Cardiac muscle cell (in vitro differentiated cells and primary cell): ENCODE data around the gene POPDC3. TPM values are rescaled to one million over a fixed set of nuclear protein-coding genes. Genes with fewer than 3 reads are reported as not detected.
"Not testable (repeated sequence)": the region's sequence is repeated elsewhere in the genome, so short reads cannot be mapped to it uniquely, and the experiment has no call there.

Experiments used
- DNase-seq, 2 donors: peaks; one replicate each; pipeline versions ENCODE4 v3.0.0 to v3.0.0-alpha.2; 2010 to 2017; ENCODE audit warnings: low read depth in 1 of 2, low spot score in 1 of 2
- H3K27ac ChIP-seq: fragments of 200-600 bp; sonication (generic); 2 replicates; pipeline ENCODE4 v1.5.1; 2016
- H3K27me3 ChIP-seq: fragments of 200-600 bp; sonication (generic); 2 replicates; pipeline ENCODE4 v1.6.0; 2016; ENCODE audit warnings: control low read depth
- H3K36me3 ChIP-seq: fragments of 200-600 bp; sonication (generic); 2 replicates; pipeline ENCODE4 v1.5.1; 2016; ENCODE audit warnings: control low read depth
- H3K4me1 ChIP-seq: fragments of 200-600 bp; sonication (generic); 2 replicates; pipeline ENCODE4 v1.8.1; 2017; ENCODE audit warnings: low read depth, mild to moderate bottlenecking, mixed run types
- H3K4me3 ChIP-seq: fragments of 200-600 bp; sonication (generic); 2 replicates; pipeline ENCODE4 v1.5.1; 2016; ENCODE audit warnings: mild to moderate bottlenecking
- H3K9me3 ChIP-seq: fragments of 200-600 bp; sonication (generic); 2 replicates; pipeline ENCODE4 v1.5.1; 2017; ENCODE audit warnings: low read depth, mild to moderate bottlenecking, control low read depth
- polyA plus RNA-seq: library from polyadenylated mRNA; unstranded; fragments of >200 nt; fragmentation: Nextera tagmentation; extraction: Ambion mirVana; gene quantifications from 2 replicates; pipeline ENCODE4 v1.2.1, GENCODE V29; 2016
- total RNA-seq: library from RNA; depleted of rRNA; stranded (reverse); fragments of >200 nt; gene quantifications from 2 replicates; pipeline ENCODE4 v1.2.3, GENCODE V29; 2016
- TF ChIP-seq, protein P1 (sequence below): IDR thresholded peaks from 2 replicates; pipeline ENCODE4 v1.5.1; 2012; ENCODE audit warnings: low read depth, mild to moderate bottlenecking, low read length

The POPDC3 gene
- total and polyA plus RNA-seq, 2 experiments from 2014 or later: 49.4 to 80.0 TPM

DNA sequence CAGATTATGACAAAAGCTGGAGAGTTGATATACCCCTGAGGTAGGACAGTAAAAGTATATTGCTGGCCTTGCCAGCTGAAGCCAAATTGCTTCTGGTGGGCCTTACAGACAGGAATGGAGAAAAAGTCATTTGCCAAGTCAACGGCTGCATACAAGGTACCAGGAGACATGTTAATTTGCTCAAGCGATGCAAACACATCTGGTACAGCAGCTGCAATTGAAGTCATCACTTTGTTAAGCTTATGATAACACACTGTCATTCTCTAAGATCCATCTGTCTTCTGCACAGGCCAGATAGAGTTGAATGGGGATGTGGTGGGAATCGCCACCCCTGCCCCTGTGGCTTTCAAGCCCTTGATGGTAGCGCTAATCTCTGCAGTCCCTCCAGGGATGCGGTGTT is 40.4 kb upstream of the POPDC3 start:
- H3K27ac ChIP-seq: no peak overlapping the region
- no peaks in the 10 kb centered on the region for H3K36me3 ChIP-seq
- H3K4me3 ChIP-seq: no peak overlapping the region
- H3K4me1 ChIP-seq: peaks cover 7% of the 10 kb centered on the region
- H3K27me3 ChIP-seq: no peaks in the 10 kb centered on the region
- H3K9me3 ChIP-seq: no peaks in the 10 kb centered on the region
- TF ChIP-seq, protein P1, sequence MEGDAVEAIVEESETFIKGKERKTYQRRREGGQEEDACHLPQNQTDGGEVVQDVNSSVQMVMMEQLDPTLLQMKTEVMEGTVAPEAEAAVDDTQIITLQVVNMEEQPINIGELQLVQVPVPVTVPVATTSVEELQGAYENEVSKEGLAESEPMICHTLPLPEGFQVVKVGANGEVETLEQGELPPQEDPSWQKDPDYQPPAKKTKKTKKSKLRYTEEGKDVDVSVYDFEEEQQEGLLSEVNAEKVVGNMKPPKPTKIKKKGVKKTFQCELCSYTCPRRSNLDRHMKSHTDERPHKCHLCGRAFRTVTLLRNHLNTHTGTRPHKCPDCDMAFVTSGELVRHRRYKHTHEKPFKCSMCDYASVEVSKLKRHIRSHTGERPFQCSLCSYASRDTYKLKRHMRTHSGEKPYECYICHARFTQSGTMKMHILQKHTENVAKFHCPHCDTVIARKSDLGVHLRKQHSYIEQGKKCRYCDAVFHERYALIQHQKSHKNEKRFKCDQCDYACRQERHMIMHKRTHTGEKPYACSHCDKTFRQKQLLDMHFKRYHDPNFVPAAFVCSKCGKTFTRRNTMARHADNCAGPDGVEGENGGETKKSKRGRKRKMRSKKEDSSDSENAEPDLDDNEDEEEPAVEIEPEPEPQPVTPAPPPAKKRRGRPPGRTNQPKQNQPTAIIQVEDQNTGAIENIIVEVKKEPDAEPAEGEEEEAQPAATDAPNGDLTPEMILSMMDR: no peak
- no peak for DNase-seq

DNA sequence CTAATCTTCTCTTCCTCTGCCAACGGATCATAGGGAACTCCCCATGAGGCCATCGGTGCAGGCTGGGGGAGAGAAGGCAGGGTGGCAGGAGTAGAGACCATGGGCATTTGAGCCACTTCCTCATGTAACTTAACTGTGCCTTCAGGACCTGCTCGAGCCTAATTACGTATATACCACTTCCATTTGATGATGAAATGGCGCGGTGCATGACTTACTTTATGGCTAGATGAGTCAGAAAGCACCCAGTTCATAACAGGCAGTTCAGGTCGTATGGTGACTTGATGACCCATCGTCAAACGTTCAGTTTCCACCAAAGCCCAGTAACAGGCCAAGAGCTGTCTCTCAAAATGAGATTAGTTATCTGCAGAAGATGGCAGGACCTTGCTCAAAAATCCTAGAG is 39.4 kb upstream of the POPDC3 start:
- H3K27ac ChIP-seq, H3K36me3 ChIP-seq, H3K4me3 ChIP-seq, DNase-seq, H3K9me3 ChIP-seq, H3K27me3 ChIP-seq: not testable (repeated sequence)
- peaks cover 11% of the 10 kb centered on the region for H3K4me1 ChIP-seq

DNA sequence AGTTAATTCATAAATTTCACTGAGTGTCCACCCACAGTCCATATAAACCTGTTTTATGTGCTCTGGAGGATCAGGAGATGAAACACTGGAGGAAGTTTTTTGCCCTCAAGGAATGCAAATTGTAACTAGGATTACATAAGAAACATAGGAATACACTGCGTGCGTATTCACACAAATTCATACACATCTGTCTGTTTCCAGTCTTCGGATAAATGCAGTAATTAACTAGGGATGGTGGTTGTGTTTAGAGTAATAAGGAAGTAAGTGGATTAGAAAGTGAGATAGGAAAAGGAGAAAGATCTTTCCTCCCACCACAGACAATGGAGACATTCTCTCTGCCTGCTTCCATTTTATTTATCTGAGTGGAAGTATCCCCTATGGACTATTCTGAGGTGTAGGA is 35.7 kb upstream of the POPDC3 start:
- Histone ChIP-seq H3K4me3 (no peak overlapping the region), H3K4me1 (peaks cover 20% of the 10 kb centered on the region), H3K9me3 (no peaks in the 10 kb centered on the region), H3K27ac (no peak overlapping the region), H3K27me3 (no peaks in the 10 kb centered on the region), H3K36me3 (no peaks in the 10 kb centered on the region)
- TF ChIP-seq, protein P1: no peak
- no peak for DNase-seq

DNA sequence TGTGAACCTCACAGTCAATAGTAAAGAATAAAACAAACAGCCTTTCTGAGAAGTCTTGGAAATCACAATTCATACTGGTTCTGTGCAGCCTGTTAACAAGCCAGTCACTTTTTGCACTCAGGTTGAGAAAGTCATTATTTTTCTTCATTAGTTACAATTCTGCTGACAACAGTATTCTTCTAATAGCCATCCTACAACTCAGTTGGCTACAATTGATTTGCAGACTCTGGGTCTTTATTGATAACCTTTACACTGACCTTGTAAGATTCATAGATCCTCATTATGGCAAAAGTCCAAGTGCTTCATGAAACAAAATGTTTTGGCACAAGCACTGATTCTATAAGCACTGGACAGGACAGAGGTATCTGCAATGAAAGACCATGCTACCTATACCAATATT is 34.9 kb upstream of the POPDC3 start:
- TF ChIP-seq, protein P1: no peak
- H3K4me3 ChIP-seq: no peak overlapping the region
- no peaks in the 10 kb centered on the region for H3K27me3 ChIP-seq
- H3K27ac ChIP-seq: peak overlapping the region; percentile 12
- H3K36me3 ChIP-seq: no peaks in the 10 kb centered on the region
- no peak for DNase-seq
- no peaks in the 10 kb centered on the region for H3K9me3 ChIP-seq
- peaks cover 25% of the 10 kb centered on the region for H3K4me1 ChIP-seq

DNA sequence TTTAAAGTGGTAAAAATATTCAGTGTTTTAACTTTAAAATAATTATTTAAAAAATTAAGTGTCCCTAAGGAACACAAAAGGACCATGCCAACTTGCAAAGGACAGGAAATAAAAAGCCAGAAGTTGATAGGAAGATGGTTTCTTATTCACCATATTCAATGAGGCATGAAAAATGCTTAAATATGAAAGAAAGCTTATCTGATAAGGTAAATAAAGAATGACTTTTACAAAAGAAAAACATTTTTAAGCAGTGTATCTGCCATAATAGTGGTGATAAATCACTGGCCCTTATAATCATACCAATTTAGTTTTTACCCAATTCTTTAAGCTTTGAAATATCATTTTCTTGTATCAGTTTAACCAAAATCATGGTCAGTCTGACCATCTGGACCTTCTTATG is 33.5 kb upstream of the POPDC3 start:
- Histone ChIP-seq H3K4me3 (no peak overlapping the region), H3K27me3 (no peaks in the 10 kb centered on the region), H3K36me3 (no peaks in the 10 kb centered on the region), H3K9me3 (no peaks in the 10 kb centered on the region), H3K27ac (no peak overlapping the region), H3K4me1 (peaks cover 25% of the 10 kb centered on the region)
- no peak for DNase-seq
- TF ChIP-seq, protein P1: no peak

DNA sequence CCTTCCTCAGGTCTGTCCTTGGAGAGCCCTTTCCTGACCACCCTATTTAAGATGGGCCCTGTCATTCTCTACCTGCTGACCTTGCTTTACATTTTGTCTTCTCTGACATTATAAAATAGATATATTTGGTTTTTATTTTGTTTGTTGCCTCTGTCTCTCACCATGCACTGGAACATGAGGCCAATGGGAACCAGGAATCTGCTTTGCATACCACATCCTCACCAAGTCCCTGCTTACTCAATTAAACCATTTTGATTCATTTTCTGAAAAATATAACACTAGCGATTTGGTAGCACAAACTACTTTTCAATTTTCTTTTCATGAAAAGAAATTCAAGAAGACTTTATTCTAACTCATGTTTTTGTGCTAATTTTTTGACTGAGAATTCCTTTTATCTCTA is 32.8 kb upstream of the POPDC3 start:
- Histone ChIP-seq H3K4me1 (peaks cover 27% of the 10 kb centered on the region), H3K4me3 (no peak overlapping the region), H3K36me3 (no peaks in the 10 kb centered on the region), H3K27ac (no peak overlapping the region), H3K27me3 (no peaks in the 10 kb centered on the region), H3K9me3 (no peaks in the 10 kb centered on the region)
- no peak for DNase-seq
- TF ChIP-seq, protein P1: no peak
